PC-9 (cell line): ENCODE results near the gene LCA5L. TPM values are rescaled to one million over a fixed set of nuclear protein-coding genes. Genes with fewer than 3 reads are reported as not detected.

Experiments used
- BruUV-seq: library from RNA; stranded (reverse); fragments of 400-500 nt; replicated peaks from 2 replicates; lab custom pipeline; 2021; lab: Mats Ljungman, UMichigan
- CTCF ChIA-PET: fragments of 300-600 bp; sonication (Branson Sonifier 250); formaldehyde crosslinking; loops from one replicate; lab custom pipeline; 2022; ENCODE audit warnings: antibody characterized with exemption; lab: Charles Lee
- POLR2A ChIA-PET: fragments of 300-600 bp; sonication (Branson Sonifier 250); formaldehyde crosslinking; loops from one replicate; lab custom pipeline; 2022; ENCODE audit warnings: antibody characterized with exemption; ENCODE audit not compliant: unreplicated experiment; lab: Charles Lee
- DNase-seq, 2 experiments: peaks; one replicate each; pipeline versions ENCODE4 v3.0.0 to v3.0.0-alpha.2; 2015 to 2022; ENCODE audit warnings: mixed read lengths in 1 of 2
- H2AFZ ChIP-seq: fragments of 200-600 bp; sonication (generic); 2 replicates; pipeline ENCODE4 v1.8.1; 2017; ENCODE audit warnings: antibody characterized with exemption
- H3F3A ChIP-seq: fragments of 200-600 bp; sonication (generic); 2 replicates; pipeline ENCODE4 v1.8.1; 2017; ENCODE audit warnings: antibody characterized with exemption, mild to moderate bottlenecking, low read depth; ENCODE audit not compliant: insufficient read depth
- H3K27ac ChIP-seq: fragments of 200-600 bp; sonication (generic); 2 replicates; pipeline ENCODE4 v1.6.1; 2016; ENCODE audit warnings: mixed run types
- H3K27me3 ChIP-seq: fragments of 200-600 bp; sonication (generic); 2 replicates; pipeline ENCODE4 v1.6.1; 2016; ENCODE audit warnings: low read depth, mixed run types; ENCODE audit not compliant: insufficient read depth
- H3K36me3 ChIP-seq: fragments of 200-600 bp; sonication (generic); 2 replicates; pipeline ENCODE4 v1.6.1; 2016; ENCODE audit warnings: low read depth, mixed run types
- H3K4me1 ChIP-seq: fragments of 200-600 bp; sonication (generic); replicated peaks from 2 replicates; pipeline ENCODE4 v1.6.1; 2016; ENCODE audit warnings: mixed run types; ENCODE audit not compliant: insufficient read depth
- H3K4me2 ChIP-seq: fragments of 200-600 bp; sonication (generic); 2 replicates; pipeline ENCODE4 v1.6.1; 2017; ENCODE audit warnings: mixed run types
- H3K4me3 ChIP-seq: fragments of 200-600 bp; sonication (generic); 2 replicates; pipeline ENCODE4 v1.6.1; 2016; ENCODE audit warnings: mixed run types
- H3K79me2 ChIP-seq: fragments of 200-600 bp; sonication (generic); 2 replicates; pipeline ENCODE4 v1.6.1; 2017; ENCODE audit warnings: low read depth, mixed run types
- H3K9me2 ChIP-seq: fragments of 200-600 bp; sonication (generic); 2 replicates; pipeline ENCODE4 v1.8.1; 2017; ENCODE audit warnings: mild to moderate bottlenecking; ENCODE audit not compliant: insufficient read depth
- H3K9me3 ChIP-seq: fragments of 200-600 bp; sonication (generic); 2 replicates; pipeline ENCODE4 v1.8.1; 2016; ENCODE audit warnings: low read depth; ENCODE audit not compliant: insufficient read depth
- H4K20me1 ChIP-seq: fragments of 200-600 bp; sonication (generic); 2 replicates; pipeline ENCODE4 v1.8.1; 2017; ENCODE audit not compliant: insufficient read depth
- EZH2 ChIP-seq: fragments of 200-600 bp; sonication (generic); IDR thresholded peaks from 2 replicates; pipeline ENCODE4 v1.8.0; 2017; ENCODE audit warnings: antibody characterized with exemption, low read depth
- intact Hi-C: fragments of 100-400 bp; cut with micrococcal nuclease; formaldehyde crosslinking; loops from one replicate; pipeline ENCODE4 v1.10.0; 2022; ENCODE audit not compliant: unreplicated experiment
- total RNA-seq: library from RNA; stranded (reverse); gene quantifications from 2 replicates; pipeline ENCODE4 v1.2.3, GENCODE V29; 2021
- TF ChIP-seq, protein P1 (sequence below): fragments of 200-600 bp; sonication (generic); conservative IDR thresholded peaks from 2 replicates; pipeline ENCODE4 v1.6.1; 2017; ENCODE audit warnings: mixed run types, antibody characterized with exemption, mild to moderate bottlenecking, moderate library complexity

The LCA5L gene
- total RNA-seq, 1 experiment from 2014 or later = 2.4 TPM

DNA sequence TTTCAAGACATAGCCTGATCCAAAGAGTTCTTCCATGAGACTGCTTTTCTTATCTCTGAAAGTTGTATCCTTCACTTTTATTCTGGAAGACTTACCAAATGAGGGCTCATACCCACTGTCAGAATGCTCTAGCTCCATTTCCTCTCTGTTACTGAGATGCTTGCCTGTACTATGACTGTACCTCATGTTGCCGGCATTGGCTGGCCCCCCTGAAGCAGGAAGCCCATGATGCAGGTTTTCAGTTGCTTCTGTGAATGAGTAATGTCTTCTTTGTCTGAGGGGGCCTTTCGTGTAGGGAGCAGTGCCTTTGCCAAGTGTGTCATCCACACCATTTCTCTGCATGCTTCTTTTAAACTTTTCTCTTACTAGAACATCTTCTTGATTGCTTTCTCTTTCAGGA lies 39.5 kb downstream of the LCA5L start:
- Histone ChIP-seq H3K4me2 (no peak overlapping the region), H4K20me1 (no peaks in the 10 kb centered on the region), H2AFZ (no peak overlapping the region), H3K79me2 (no peaks in the 10 kb centered on the region), H3K9me3 (no peaks in the 10 kb centered on the region), H3K4me1 (no peaks in the 10 kb centered on the region), H3K9me2 (no peaks in the 10 kb centered on the region), H3F3A (no peaks in the 10 kb centered on the region), H3K27ac (no peak overlapping the region), H3K4me3 (no peak overlapping the region), H3K36me3 (no peaks in the 10 kb centered on the region), H3K27me3 (no peaks in the 10 kb centered on the region)
- ChIA-PET POLR2A (no interaction called here), CTCF (no interaction called here)
- intact Hi-C loops = no loop called here
- TF ChIP-seq, protein P1, sequence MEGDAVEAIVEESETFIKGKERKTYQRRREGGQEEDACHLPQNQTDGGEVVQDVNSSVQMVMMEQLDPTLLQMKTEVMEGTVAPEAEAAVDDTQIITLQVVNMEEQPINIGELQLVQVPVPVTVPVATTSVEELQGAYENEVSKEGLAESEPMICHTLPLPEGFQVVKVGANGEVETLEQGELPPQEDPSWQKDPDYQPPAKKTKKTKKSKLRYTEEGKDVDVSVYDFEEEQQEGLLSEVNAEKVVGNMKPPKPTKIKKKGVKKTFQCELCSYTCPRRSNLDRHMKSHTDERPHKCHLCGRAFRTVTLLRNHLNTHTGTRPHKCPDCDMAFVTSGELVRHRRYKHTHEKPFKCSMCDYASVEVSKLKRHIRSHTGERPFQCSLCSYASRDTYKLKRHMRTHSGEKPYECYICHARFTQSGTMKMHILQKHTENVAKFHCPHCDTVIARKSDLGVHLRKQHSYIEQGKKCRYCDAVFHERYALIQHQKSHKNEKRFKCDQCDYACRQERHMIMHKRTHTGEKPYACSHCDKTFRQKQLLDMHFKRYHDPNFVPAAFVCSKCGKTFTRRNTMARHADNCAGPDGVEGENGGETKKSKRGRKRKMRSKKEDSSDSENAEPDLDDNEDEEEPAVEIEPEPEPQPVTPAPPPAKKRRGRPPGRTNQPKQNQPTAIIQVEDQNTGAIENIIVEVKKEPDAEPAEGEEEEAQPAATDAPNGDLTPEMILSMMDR = no peak
- TF ChIP-seq EZH2 = no peak
- no TSS peak for BruUV-seq
- no peak for DNase-seq

DNA sequence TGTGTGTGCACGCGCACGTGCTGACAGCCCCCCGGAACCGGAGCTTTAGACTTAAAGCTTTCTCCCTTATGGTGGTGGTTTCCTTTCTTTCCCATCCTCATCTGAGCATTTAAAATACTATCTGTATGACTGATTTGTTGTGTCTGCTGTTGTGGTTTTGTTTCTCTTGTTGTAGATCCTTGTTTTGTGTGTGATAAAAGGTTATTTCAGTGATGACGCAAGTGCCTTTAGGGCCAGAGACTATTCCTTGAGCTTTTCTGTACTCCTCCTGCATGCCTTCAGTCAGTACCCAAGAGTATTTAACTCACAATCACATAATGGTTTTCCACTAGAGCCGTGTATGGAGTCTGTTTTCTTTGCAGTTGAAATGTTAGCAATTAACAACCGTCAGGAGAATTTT lies 45.4 kb downstream of the LCA5L start:
- POLR2A ChIA-PET = no interaction called here
- no peaks in the 10 kb centered on the region for H3K79me2 ChIP-seq
- no peak overlapping the region for H3K4me2 ChIP-seq
- CTCF ChIA-PET = no interaction called here
- H3K36me3 ChIP-seq = no peaks in the 10 kb centered on the region
- no peaks in the 10 kb centered on the region for H3K9me3 ChIP-seq
- BruUV-seq = no TSS peak
- H3F3A ChIP-seq = no peaks in the 10 kb centered on the region
- intact Hi-C loops = no loop called here
- H3K4me3 ChIP-seq = no peak overlapping the region
- no peak overlapping the region for H3K27ac ChIP-seq
- TF ChIP-seq, protein P1 = no peak
- no peak for TF ChIP-seq EZH2
- H3K27me3 ChIP-seq = no peaks in the 10 kb centered on the region
- H4K20me1 ChIP-seq = no peaks in the 10 kb centered on the region
- no peak for DNase-seq
- H2AFZ ChIP-seq = no peak overlapping the region
- no peaks in the 10 kb centered on the region for H3K9me2 ChIP-seq
- H3K4me1 ChIP-seq = no peaks in the 10 kb centered on the region

DNA sequence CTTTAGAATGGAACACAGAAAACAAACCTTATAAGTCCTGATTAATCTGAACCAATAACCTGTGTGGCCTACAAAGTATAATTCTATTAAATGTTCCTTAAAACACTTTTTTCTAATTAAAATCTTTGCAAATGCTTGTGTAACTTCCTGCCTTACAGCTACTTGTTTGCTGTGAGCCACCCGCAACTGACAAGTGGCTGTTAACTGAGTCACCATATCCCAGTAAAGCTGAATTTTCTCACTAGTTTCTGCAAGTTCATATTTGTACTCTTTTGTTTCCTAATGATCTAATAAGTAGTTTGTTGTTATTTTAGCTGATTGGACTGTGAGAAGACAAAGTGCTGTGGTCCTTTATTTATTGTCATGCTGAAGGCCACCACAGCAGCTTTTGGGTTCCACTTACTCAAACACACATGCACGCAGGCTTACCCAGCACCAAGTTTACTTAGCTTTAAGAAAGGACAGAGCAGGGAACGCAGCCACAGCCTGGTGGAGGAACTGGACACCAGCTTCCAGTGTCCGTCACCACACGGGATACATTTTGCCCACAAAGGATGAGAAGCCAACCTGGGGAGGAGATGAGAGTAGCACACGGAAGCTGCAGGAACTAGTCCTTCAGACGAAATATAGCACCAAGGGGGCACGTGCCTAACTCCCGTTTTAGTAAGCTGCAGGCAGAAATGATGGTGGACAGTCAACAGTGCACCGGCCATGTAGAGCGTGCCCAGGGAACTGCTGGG lies 47.8 kb downstream of the LCA5L start:
- no peak overlapping the region for H3K4me3 ChIP-seq
- TF ChIP-seq, protein P1 = no peak
- no peak for TF ChIP-seq EZH2
- ChIA-PET CTCF (interaction anchor here (0.7 kb wide), 1 partner anchor 217 kb away, joined by 3 read pairs; no protein-coding TSS in a partner anchor), POLR2A (no interaction called here)
- no peaks in the 10 kb centered on the region for H3K27me3 ChIP-seq
- DNase-seq = no peak
- no TSS peak for BruUV-seq
- H3K79me2 ChIP-seq = no peaks in the 10 kb centered on the region
- H4K20me1 ChIP-seq = no peaks in the 10 kb centered on the region
- intact Hi-C loops = no loop called here
- no peaks in the 10 kb centered on the region for H3K36me3 ChIP-seq
- H3K9me2 ChIP-seq = no peaks in the 10 kb centered on the region
- no peaks in the 10 kb centered on the region for H3K9me3 ChIP-seq
- no peak overlapping the region for H3K27ac ChIP-seq
- no peaks in the 10 kb centered on the region for H3K4me1 ChIP-seq
- H2AFZ ChIP-seq = no peak overlapping the region
- H3F3A ChIP-seq = no peaks in the 10 kb centered on the region
- no peak overlapping the region for H3K4me2 ChIP-seq
